ENCODE data around the gene ENAH.

DNA sequence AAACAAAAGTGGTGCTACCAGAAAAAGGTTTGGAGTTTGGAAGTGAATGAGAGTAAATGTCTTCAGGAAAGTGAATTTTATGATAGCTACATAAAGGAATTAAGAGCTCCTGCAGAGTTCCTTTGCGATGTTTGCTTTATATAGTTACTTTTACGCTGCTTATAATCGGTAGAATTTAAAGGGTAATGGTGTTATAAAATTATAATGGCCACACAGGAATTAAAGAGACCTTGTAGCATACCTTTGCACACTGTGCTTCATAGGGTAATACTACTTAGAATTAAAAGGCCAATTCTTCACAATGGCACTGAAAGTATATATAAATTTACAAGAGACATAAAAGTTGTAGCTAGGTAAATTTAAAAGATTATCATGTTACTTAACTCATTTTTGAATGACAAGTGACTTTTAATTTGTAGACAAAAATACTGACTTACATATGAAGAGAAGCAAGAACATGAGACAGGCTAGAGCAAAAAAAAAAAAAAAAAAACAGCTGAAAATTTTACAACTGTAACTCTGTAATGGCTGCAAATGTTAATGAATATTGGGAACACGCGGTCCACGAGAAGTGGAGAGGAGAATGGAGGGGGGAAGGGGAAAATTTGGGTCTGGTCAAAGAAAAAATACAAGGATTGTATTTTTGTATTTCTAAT is 159.2 kb downstream of the ENAH start:
- TF ChIP-seq POLR2A (IDR thresholded peaks at IDR 0.05; ENCODE audit: low read length) (no peak), GATA1 (IDR thresholded peaks at IDR 0.05; ENCODE audit: low read depth, low read length) (no peak)

All from erythroblast (primary cell).